ENCODE measurements around the gene PJVK. TPM values are rescaled to one million over a fixed set of nuclear protein-coding genes. Genes with fewer than 3 reads are reported as not detected.

Gene PJVK
- total and polyA plus RNA-seq, 2 of the 13 experiments (the other 11 are each of a cell fraction or from before 2014, with no cell fraction given) = 1.2 to 2.6 TPM

- CTCF ChIA-PET (ENCODE audit: low intra/inter-chr PET ratio, low total read pairs) = no interaction called here
- BruUV-seq (replicated peaks) = no TSS peak
- intact Hi-C loops (cut with micrococcal nuclease; ENCODE audit: unreplicated experiment) = no loop called here
Measured at GRCh38 chr2:178508646-178509045, 57.5 kb downstream of the PJVK start.

DNA sequence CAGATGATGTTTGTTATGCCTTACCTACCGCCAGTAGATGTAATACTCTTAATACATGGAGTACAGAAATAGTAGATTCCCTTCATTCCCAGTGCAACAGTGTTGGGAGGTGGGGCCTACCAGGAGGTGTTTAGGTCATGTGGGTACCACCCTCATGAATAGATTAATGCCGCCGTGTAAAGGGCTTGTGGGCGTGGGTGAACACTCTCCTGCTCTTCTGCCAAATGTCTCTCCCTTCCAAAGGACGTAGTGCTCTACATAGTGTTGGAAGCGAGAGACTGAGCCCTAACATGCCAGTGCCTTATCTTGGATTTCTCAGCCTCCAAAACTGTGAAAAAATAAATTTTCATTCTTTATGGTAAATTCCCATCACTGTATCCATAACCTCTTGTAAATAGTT, 59.2 kb downstream of the PJVK start:
- DNase-seq (ENCODE audit: low spot score) (no peak), ATAC-seq (no peak), FAIRE-seq (no peak)
- Histone ChIP-seq H3K27me3 (ENCODE audit: control insufficient read depth in 1 of 2, insufficient read depth in 2 of 2, low read length in 2 of 2) (no peaks in the 10 kb centered on the region), H3K9me3 (ENCODE audit: low read length) (no peaks in the 10 kb centered on the region), H3K4me3 (replicated peaks in 1 of 3; ENCODE audit: insufficient read depth in 1 of 3, low read depth in 2 of 3, low read length in 3 of 3) (no peak overlapping the region), H3K27ac (ENCODE audit: extremely low read length, insufficient read depth, low read length) (no peak overlapping the region), H3K4me1 (ENCODE audit: insufficient read depth, low read length) (peaks cover 9% of the 10 kb centered on the region), H3K4me2 (ENCODE audit: low read depth, low read length) (no peak overlapping the region), H3K79me2 (ENCODE audit: insufficient read depth, low read length) (no peaks in the 10 kb centered on the region), H4K20me1 (ENCODE audit: insufficient read depth, low read length) (no peaks in the 10 kb centered on the region), H3K36me3 (replicated peaks in 1 of 2; ENCODE audit: control insufficient read depth in 1 of 2, insufficient read depth in 2 of 2, low read length in 2 of 2) (peaks cover 5 to 13% of the 10 kb centered on the region in 2 experiments; a peak in 4 of 5 replicates), H2AFZ (ENCODE audit: low read length) (no peak overlapping the region), H3K9ac (ENCODE audit: insufficient read depth, low read depth, low read length) (no peak overlapping the region)
- ChIA-PET POLR2A (no interaction called here), CTCF (ENCODE audit: low intra/inter-chr PET ratio, low total read pairs) (no interaction called here)
- intact Hi-C loops (cut with micrococcal nuclease; ENCODE audit: unreplicated experiment) = no loop called here
- in situ Hi-C loops (cut with HindIII; ENCODE audit: extremely low pct_ligation_motif_present, low pct_unique_long_range_greater_than_20kb) = no loop called here
- TF ChIP-seq TP53 (CRISPR knock-in tag; conservative IDR thresholded peaks at IDR 0.05) (no peak), TBP (CRISPR knock-in tag; IDR thresholded peaks at IDR 0.05) (no peak)
- 93% methylated on average over 6 of the region's 6 CpGs for WGBS (ENCODE audit: low lambda C conversion rate)
- no TSS peak for BruUV-seq (replicated peaks)

More at GRCh38 chr2:178508646-178509045, 57.5 kb downstream of the PJVK start:
- no peak for TF ChIP-seq CCAR2 (optimal IDR thresholded peaks at IDR 0.05; ENCODE audit: low read depth, low read length)
- TF ChIP-seq, protein P1, sequence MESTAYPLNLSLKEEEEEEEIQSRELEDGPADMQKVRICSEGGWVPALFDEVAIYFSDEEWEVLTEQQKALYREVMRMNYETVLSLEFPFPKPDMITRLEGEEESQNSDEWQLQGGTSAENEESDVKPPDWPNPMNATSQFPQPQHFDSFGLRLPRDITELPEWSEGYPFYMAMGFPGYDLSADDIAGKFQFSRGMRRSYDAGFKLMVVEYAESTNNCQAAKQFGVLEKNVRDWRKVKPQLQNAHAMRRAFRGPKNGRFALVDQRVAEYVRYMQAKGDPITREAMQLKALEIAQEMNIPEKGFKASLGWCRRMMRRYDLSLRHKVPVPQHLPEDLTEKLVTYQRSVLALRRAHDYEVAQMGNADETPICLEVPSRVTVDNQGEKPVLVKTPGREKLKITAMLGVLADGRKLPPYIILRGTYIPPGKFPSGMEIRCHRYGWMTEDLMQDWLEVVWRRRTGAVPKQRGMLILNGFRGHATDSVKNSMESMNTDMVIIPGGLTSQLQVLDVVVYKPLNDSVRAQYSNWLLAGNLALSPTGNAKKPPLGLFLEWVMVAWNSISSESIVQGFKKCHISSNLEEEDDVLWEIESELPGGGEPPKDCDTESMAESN (CRISPR knock-in tag; conservative IDR thresholded peaks at IDR 0.05) = no peak
- no peak for TF ChIP-seq ZNF746 (CRISPR knock-in tag; IDR thresholded peaks at IDR 0.05)
- TF ChIP-seq PHF20 (CRISPR knock-in tag; IDR thresholded peaks at IDR 0.05) = no peak
- no peak for TF ChIP-seq NR2C2 (CRISPR knock-in tag; IDR thresholded peaks at IDR 0.05; ENCODE audit: borderline replicate concordance)
- TF ChIP-seq ZNF616 (CRISPR knock-in tag; IDR thresholded peaks at IDR 0.05; ENCODE audit: low read depth) = no peak
- H3K27me3 ChIP-seq (ENCODE audit: control insufficient read depth in 1 of 2, insufficient read depth in 2 of 2, low read length in 2 of 2) = no peaks in the 10 kb centered on the region
- in situ Hi-C loops (cut with HindIII; ENCODE audit: extremely low pct_ligation_motif_present, low pct_unique_long_range_greater_than_20kb) = no loop called here
- 98% methylated on average over 2 of the region's 2 CpGs for WGBS (ENCODE audit: low lambda C conversion rate)
- H3K9ac ChIP-seq (ENCODE audit: insufficient read depth, low read depth, low read length) = no peak overlapping the region
- no peak overlapping the region for H3K4me3 ChIP-seq (replicated peaks in 1 of 3; ENCODE audit: insufficient read depth in 1 of 3, low read depth in 2 of 3, low read length in 3 of 3)
- peaks cover 6 to 24% of the 10 kb centered on the region in 2 experiments; a peak in 4 of 5 replicates for H3K36me3 ChIP-seq (replicated peaks in 1 of 2; ENCODE audit: control insufficient read depth in 1 of 2, insufficient read depth in 2 of 2, low read length in 2 of 2)
- H3K4me1 ChIP-seq (ENCODE audit: insufficient read depth, low read length) = peaks cover 9% of the 10 kb centered on the region
- no peak overlapping the region for H2AFZ ChIP-seq (ENCODE audit: low read length)
- no peaks in the 10 kb centered on the region for H3K79me2 ChIP-seq (ENCODE audit: insufficient read depth, low read length)
- H4K20me1 ChIP-seq (ENCODE audit: insufficient read depth, low read length) = no peaks in the 10 kb centered on the region
- POLR2A ChIA-PET = no interaction called here
- DNase-seq (ENCODE audit: low spot score) (no peak), FAIRE-seq (no peak), ATAC-seq (no peak)
- H3K9me3 ChIP-seq (ENCODE audit: low read length) = no peaks in the 10 kb centered on the region
- H3K4me2 ChIP-seq (ENCODE audit: low read depth, low read length) = no peak overlapping the region
- H3K27ac ChIP-seq (ENCODE audit: extremely low read length, insufficient read depth, low read length) = no peak overlapping the region

Other genes with a start within 250 kb of the PJVK start
- 67.6 and 74.7 TPM in 2 replicates for gene PRKRA, start 203 bp upstream of the PJVK start, total RNA-seq (2016; rRNA removed; fragmentation: Illumina TruSeq; extraction: Trizol)
- gene PRKRA, start 203 bp upstream of the PJVK start, polyA plus RNA-seq (2011; rRNA removed) = 47.3 and 53.1 TPM in 2 replicates
- gene FKBP7, start 27.2 kb downstream of the PJVK start, total RNA-seq (2016; rRNA removed; fragmentation: Illumina TruSeq; extraction: Trizol) = 9.7 and 14.8 TPM in 2 replicates
- 9.5 and 12.4 TPM in 2 replicates for gene FKBP7, start 27.2 kb downstream of the PJVK start, polyA plus RNA-seq (2011; rRNA removed)
- gene PLEKHA3, start 29.1 kb downstream of the PJVK start, total RNA-seq (2016; rRNA removed; fragmentation: Illumina TruSeq; extraction: Trizol) = 23.1 and 26.8 TPM in 2 replicates
- gene PLEKHA3, start 29.1 kb downstream of the PJVK start, polyA plus RNA-seq (2011; rRNA removed) = 8.6 and 11.7 TPM in 2 replicates